ENCODE results near the gene TMEM258. TPM values are rescaled to one million over a fixed set of nuclear protein-coding genes. Genes with fewer than 3 reads are reported as not detected.
A peak's percentile ranks its signal among the peaks of the same experiment; 100 is the strongest.

The TMEM258 gene
- total RNA-seq, 6 experiments from 2014 or later = 31.6 to 74.5 (median 55.3) TPM

- DNase-seq (no peak), ATAC-seq (no peak)
- no peak overlapping the region for H3K27ac ChIP-seq
- peaks cover 0 to 33% (median 6%) of the 10 kb centered on the region in 4 donors for H3K4me1 ChIP-seq
- no peaks in the 10 kb centered on the region for H3K27me3 ChIP-seq
- no peaks in the 10 kb centered on the region for H3K36me3 ChIP-seq
- no peak overlapping the region for H3K4me3 ChIP-seq
- intact Hi-C loops (cut with DNase I) = no loop called here
- TF ChIP-seq CTCF (IDR thresholded peaks at IDR 0.05) = no peak
- TF ChIP-seq POLR2A (IDR thresholded peaks at IDR 0.05) = no peak
- no peaks in the 10 kb centered on the region for H3K9me3 ChIP-seq
- 80% methylated on average over 3 of the region's 15 CpGs for WGBS (ENCODE audit: insufficient coverage, low coverage, low lambda C conversion rate, missing lambda C conversion rate)
These were observed 21.1 kb downstream of the TMEM258 start for GRCh38 chr11:61771195-61771894.

GRCh38 chr11:61769946-61770683, 22.3 kb downstream of the TMEM258 start:
- TF ChIP-seq CTCF (IDR thresholded peaks at IDR 0.05) = no peak
- no peak for TF ChIP-seq POLR2A (IDR thresholded peaks at IDR 0.05)
- Histone ChIP-seq H3K4me3 (no peak overlapping the region), H3K27ac (no peak overlapping the region), H3K4me1 (peaks cover 0 to 37% (median 6%) of the 10 kb centered on the region in 4 donors), H3K9me3 (no peaks in the 10 kb centered on the region), H3K27me3 (no peaks in the 10 kb centered on the region), H3K36me3 (no peaks in the 10 kb centered on the region)
- WGBS (ENCODE audit: insufficient coverage, low coverage, low lambda C conversion rate, missing lambda C conversion rate) = 81% methylated on average over 10 of the region's 20 CpGs
- DNase-seq (no peak), ATAC-seq (no peak)
- intact Hi-C loops (cut with DNase I) = no loop called here

GRCh38 chr11:61769169-61769920, 23.1 kb downstream of the TMEM258 start:
- intact Hi-C loops (cut with DNase I) = no loop called here
- DNase-seq (no peak), ATAC-seq (peak in 1 of 4 donors; percentile 32)
- H3K27me3 ChIP-seq = no peaks in the 10 kb centered on the region
- no peak overlapping the region for H3K4me3 ChIP-seq
- peak overlapping the region in 1 of 3 donors; percentile 37 for H3K27ac ChIP-seq
- no peaks in the 10 kb centered on the region for H3K9me3 ChIP-seq
- TF ChIP-seq CTCF (IDR thresholded peaks at IDR 0.05) (peak in 2 of 4 donors; percentile 7 to 42), POLR2A (IDR thresholded peaks at IDR 0.05) (no peak)
- WGBS (ENCODE audit: insufficient coverage, low coverage, low lambda C conversion rate, missing lambda C conversion rate) = 50% methylated on average over 10 of the region's 33 CpGs
- peaks cover 0 to 37% (median 6%) of the 10 kb centered on the region in 4 donors for H3K4me1 ChIP-seq
- H3K36me3 ChIP-seq = no peaks in the 10 kb centered on the region

- intact Hi-C loops (cut with DNase I) = no loop called here
- ATAC-seq (peak in 1 of 4 donors; percentile 27), DNase-seq (no peak)
- Histone ChIP-seq H3K9me3 (no peaks in the 10 kb centered on the region), H3K4me1 (peaks cover 0 to 37% (median 6%) of the 10 kb centered on the region in 4 donors), H3K4me3 (no peak overlapping the region), H3K27ac (peak overlapping the region in 1 of 3 donors; percentile 37), H3K27me3 (no peaks in the 10 kb centered on the region), H3K36me3 (no peaks in the 10 kb centered on the region)
- TF ChIP-seq POLR2A (IDR thresholded peaks at IDR 0.05) (no peak), CTCF (IDR thresholded peaks at IDR 0.05) (no peak)
- 68% methylated on average over 4 of the region's 11 CpGs for WGBS (ENCODE audit: insufficient coverage, low coverage, low lambda C conversion rate, missing lambda C conversion rate)
These were observed 23.9 kb downstream of the TMEM258 start for GRCh38 chr11:61768376-61769076.
